Adrenal gland (tissue), 5 donors: ENCODE data around the gene CGNL1.

Experiments used
- CTCF ChIP-seq, 6 experiments: fragments of 450-650 bp in 4 of 6; fragments of 200-600 bp in 2 of 6; sonication (generic) in 1 of 6; IDR thresholded peaks; 1 replicate in 5 of 6; 2 replicates in 1 of 6; pipeline versions ENCODE4 v1.5.1 to v1.8.0; 2016 to 2021; ENCODE audit warnings: antibody characterized with exemption in 6 of 6, mild to moderate bottlenecking in 2 of 6, moderate library complexity in 1 of 6
- POLR2A ChIP-seq, 2 donors: fragments of 450-650 bp; IDR thresholded peaks; one replicate each; pipeline ENCODE4 v1.6.1; 2017; ENCODE audit warnings: antibody characterized with exemption in 2 of 2, mild to moderate bottlenecking in 2 of 2, moderate library complexity in 1 of 2
- donor health status: DM: no; HTN: no; CAD: no.

- no peak for TF ChIP-seq CTCF (IDR thresholded peaks at IDR 0.05)
- no peak for TF ChIP-seq POLR2A (IDR thresholded peaks at IDR 0.05)
Observed at GRCh38 chr15:57348081-57348480, 28.2 kb upstream of the CGNL1 start.
